Dendritic cell treated with granulocyte-macrophage colony-stimulating factor and Interleukin-4, amounts not matched to agents 40 ng/mL and 50 ng/mL, for 4 days (primary cell): ENCODE data around the gene ASB6.

Source experiments
- H3K27ac Mint-ChIP-seq: one replicate; pipeline ENCODE4 v1.8.0; 2022; ENCODE audit warnings: mild to moderate bottlenecking, mixed read lengths
- H3K27me3 Mint-ChIP-seq: one replicate; pipeline ENCODE4 v1.8.0; 2022; ENCODE audit warnings: mild to moderate bottlenecking, mixed read lengths
- H3K36me3 Mint-ChIP-seq: one replicate; pipeline ENCODE4 v1.8.0; 2022; ENCODE audit warnings: low read depth, mixed read lengths
- H3K4me1 Mint-ChIP-seq: one replicate; pipeline ENCODE4 v1.8.0; 2022; ENCODE audit warnings: low read depth, mixed read lengths
- H3K4me3 Mint-ChIP-seq: one replicate; pipeline ENCODE4 v1.8.0; 2022; ENCODE audit warnings: mild to moderate bottlenecking, moderate library complexity, mixed read lengths
- H3K9me3 Mint-ChIP-seq: one replicate; pipeline ENCODE4 v1.8.0; 2022; ENCODE audit warnings: mixed read lengths
- intact Hi-C: fragments of 100-400 bp; cut with micrococcal nuclease; formaldehyde crosslinking; loops from one replicate; pipeline ENCODE4 v1.15.0; 2022

Gene ASB6, protein sequence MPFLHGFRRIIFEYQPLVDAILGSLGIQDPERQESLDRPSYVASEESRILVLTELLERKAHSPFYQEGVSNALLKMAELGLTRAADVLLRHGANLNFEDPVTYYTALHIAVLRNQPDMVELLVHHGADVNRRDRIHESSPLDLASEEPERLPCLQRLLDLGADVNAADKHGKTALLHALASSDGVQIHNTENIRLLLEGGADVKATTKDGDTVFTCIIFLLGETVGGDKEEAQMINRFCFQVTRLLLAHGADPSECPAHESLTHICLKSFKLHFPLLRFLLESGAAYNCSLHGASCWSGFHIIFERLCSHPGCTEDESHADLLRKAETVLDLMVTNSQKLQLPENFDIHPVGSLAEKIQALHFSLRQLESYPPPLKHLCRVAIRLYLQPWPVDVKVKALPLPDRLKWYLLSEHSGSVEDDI

GRCh38 chr9:129641750-129642585, at the start of gene ASB6:
ASB6 (minus strand) TSS chr9:129642151; CDS start chr9:129641999, 152 bp downstream.
- Mint-ChIP-seq H3K27ac (peak within 1 kb of the TSS; percentile 82), H3K27me3 (peaks cover 4% of the 10 kb centered on the region), H3K4me1 (peaks cover 47% of the 10 kb centered on the region), H3K36me3 (peaks cover 38% of the 10 kb centered on the region), H3K9me3 (no peaks in the 10 kb centered on the region), H3K4me3 (peak within 1 kb of the TSS; percentile 90)
- intact Hi-C loops = loop anchor here (2.0 to 10.0 kb wide), 3 partner anchors 15 to 143 kb away; partner anchors contain the start of gene NTMT1

GRCh38 chr9:129688285-129689043, 46.5 kb upstream of the ASB6 start:
- intact Hi-C loops = no loop called here
- H3K27me3 Mint-ChIP-seq = peaks cover 23% of the 10 kb centered on the region

DNA sequence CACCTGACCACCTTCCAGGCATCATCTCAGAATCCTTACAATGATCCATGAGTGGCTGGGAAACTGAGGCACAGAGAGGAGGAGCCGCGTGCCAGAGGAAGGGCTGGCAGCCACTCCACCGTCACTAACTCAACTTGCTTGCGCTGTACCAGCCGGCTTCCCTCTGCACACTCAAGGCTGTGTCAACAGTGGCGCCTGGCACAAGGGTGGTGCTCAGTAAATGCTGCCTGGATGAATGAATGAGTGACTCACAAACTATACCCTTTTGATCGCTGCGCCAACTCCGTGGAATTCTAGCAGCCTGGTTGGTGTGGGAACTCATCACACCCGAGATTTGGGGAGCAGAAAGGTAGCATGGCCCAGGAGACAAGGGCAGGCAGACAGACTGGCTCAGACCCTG, 45.4 kb upstream of the ASB6 start:
- no peaks in the 10 kb centered on the region for H3K4me1 Mint-ChIP-seq
- H3K4me3 Mint-ChIP-seq = no peak overlapping the region
- H3K27me3 Mint-ChIP-seq = peaks cover 21% of the 10 kb centered on the region
- intact Hi-C loops = no loop called here
- no peak overlapping the region for H3K27ac Mint-ChIP-seq
- no peaks in the 10 kb centered on the region for H3K36me3 Mint-ChIP-seq
- no peaks in the 10 kb centered on the region for H3K9me3 Mint-ChIP-seq

More at GRCh38 chr9:129688285-129689043, 46.5 kb upstream of the ASB6 start:
- Mint-ChIP-seq H3K27ac (no peak overlapping the region), H3K4me3 (no peak overlapping the region), H3K4me1 (no peaks in the 10 kb centered on the region), H3K9me3 (no peaks in the 10 kb centered on the region), H3K36me3 (no peaks in the 10 kb centered on the region)

- Mint-ChIP-seq H3K27me3 (peaks cover 20% of the 10 kb centered on the region), H3K36me3 (no peaks in the 10 kb centered on the region), H3K27ac (no peak overlapping the region)
Observed at GRCh38 chr9:129686736-129687135, 44.8 kb upstream of the ASB6 start.

GRCh38 chr9:129685933-129686259, 43.9 kb upstream of the ASB6 start:
- Mint-ChIP-seq H3K4me3 (no peak overlapping the region), H3K4me1 (no peaks in the 10 kb centered on the region), H3K9me3 (no peaks in the 10 kb centered on the region), H3K27me3 (peaks cover 25% of the 10 kb centered on the region), H3K36me3 (no peaks in the 10 kb centered on the region), H3K27ac (no peak overlapping the region)
- intact Hi-C loops = no loop called here

More at GRCh38 chr9:129686736-129687135, 44.8 kb upstream of the ASB6 start:
- Mint-ChIP-seq H3K4me3 (no peak overlapping the region), H3K9me3 (no peaks in the 10 kb centered on the region), H3K4me1 (no peaks in the 10 kb centered on the region)
- intact Hi-C loops = no loop called here

DNA sequence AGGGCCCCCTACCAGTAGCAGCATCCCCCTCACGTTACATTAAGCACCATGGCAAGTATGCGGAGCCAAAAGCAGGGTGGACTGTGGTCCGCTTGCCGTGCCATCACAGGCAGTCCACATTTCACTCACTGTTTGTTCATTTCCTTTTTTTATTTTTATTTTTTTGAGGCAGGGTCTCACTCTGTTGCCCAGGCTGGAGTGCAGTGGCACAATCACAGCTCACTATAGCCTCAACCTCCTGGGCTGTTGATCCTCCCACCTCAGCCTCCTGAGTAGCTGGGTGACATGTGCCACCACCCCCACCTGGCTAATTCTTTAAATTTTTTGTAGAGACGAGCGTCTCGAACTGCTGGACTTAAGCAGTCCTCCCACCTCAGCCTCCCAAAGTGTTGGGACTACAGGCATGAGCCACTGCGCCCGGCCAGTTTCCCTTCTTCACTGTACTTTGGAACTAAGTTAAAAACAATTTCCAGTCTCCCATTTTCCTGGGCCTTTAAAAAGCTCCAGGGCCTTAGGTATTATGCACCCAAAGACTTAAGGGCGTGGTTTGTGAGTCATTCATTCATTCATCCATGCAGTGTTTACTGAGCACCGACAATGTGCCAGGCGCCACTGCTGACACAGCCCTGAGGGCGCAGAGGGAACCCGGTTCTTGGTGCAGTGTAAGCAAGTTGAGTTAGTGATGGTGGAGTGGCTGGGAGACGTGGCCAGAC, 43.4 kb upstream of the ASB6 start:
- H3K4me3 Mint-ChIP-seq = no peak overlapping the region
- intact Hi-C loops = no loop called here
- peaks cover 26% of the 10 kb centered on the region for H3K27me3 Mint-ChIP-seq
- H3K4me1 Mint-ChIP-seq = no peaks in the 10 kb centered on the region
- H3K36me3 Mint-ChIP-seq = no peaks in the 10 kb centered on the region
- no peaks in the 10 kb centered on the region for H3K9me3 Mint-ChIP-seq
- no peak overlapping the region for H3K27ac Mint-ChIP-seq

DNA sequence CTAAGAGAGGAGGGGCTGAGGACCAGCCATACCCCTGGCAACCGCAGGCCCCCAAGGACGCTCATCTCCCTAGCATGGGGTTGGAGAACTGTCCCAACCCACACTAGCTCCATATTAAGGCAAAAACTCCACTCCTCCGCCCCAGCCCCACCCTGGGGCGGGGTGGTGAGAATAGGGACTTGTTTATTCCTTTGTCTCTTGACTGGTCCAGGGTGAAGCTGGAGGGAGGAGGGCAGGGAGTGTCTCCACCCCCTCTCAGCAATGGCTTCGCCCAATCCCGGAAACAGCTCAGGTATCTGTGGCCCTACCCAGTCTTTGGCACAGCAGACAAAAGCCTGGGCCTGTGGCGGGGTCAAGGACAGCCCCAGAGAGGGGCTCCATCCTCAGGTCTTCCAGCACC, 40.4 kb upstream of the ASB6 start:
- no peaks in the 10 kb centered on the region for H3K4me1 Mint-ChIP-seq
- intact Hi-C loops = no loop called here
- H3K4me3 Mint-ChIP-seq = no peak overlapping the region
- no peak overlapping the region for H3K27ac Mint-ChIP-seq
- H3K9me3 Mint-ChIP-seq = no peaks in the 10 kb centered on the region
- H3K36me3 Mint-ChIP-seq = no peaks in the 10 kb centered on the region
- H3K27me3 Mint-ChIP-seq = peaks cover 28% of the 10 kb centered on the region

DNA sequence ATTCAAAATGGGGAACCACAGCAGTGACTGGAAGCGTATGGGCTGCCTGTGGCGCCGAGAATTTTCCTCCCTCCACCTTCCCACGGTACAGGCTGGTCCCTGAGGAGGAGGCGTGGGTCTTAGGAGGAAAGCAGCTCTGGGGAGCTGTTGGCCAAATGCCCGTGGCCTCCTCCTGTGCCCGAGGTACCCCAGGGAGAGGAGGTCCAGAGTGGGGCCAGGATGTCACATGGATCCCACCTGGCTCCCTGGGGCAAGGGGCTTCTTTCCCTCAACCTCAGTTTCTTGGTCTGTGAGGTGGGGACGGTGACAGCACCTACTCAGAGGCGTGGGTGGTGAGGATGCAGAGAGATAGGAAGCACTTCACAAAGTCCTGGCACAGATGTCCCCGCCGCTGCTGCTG, 40.0 kb upstream of the ASB6 start:
- Mint-ChIP-seq H3K27me3 (peaks cover 29% of the 10 kb centered on the region), H3K4me3 (no peak overlapping the region), H3K27ac (no peak overlapping the region), H3K36me3 (no peaks in the 10 kb centered on the region), H3K4me1 (no peaks in the 10 kb centered on the region), H3K9me3 (no peaks in the 10 kb centered on the region)
- intact Hi-C loops = no loop called here

- H3K36me3 Mint-ChIP-seq = no peaks in the 10 kb centered on the region
- H3K4me3 Mint-ChIP-seq = no peak overlapping the region
- intact Hi-C loops = no loop called here
- peaks cover 37% of the 10 kb centered on the region for H3K27me3 Mint-ChIP-seq
- H3K27ac Mint-ChIP-seq = no peak overlapping the region
- H3K4me1 Mint-ChIP-seq = no peaks in the 10 kb centered on the region
- no peaks in the 10 kb centered on the region for H3K9me3 Mint-ChIP-seq
Observed at GRCh38 chr9:129679537-129679936, 37.6 kb upstream of the ASB6 start.

- no peaks in the 10 kb centered on the region for H3K9me3 Mint-ChIP-seq
- peaks cover 41% of the 10 kb centered on the region for H3K27me3 Mint-ChIP-seq
- no peak overlapping the region for H3K4me3 Mint-ChIP-seq
- intact Hi-C loops = no loop called here
- H3K27ac Mint-ChIP-seq = no peak overlapping the region
- no peaks in the 10 kb centered on the region for H3K4me1 Mint-ChIP-seq
- no peaks in the 10 kb centered on the region for H3K36me3 Mint-ChIP-seq
Observed at GRCh38 chr9:129678844-129679243, 36.9 kb upstream of the ASB6 start.

- no peaks in the 10 kb centered on the region for H3K36me3 Mint-ChIP-seq
- no peak overlapping the region for H3K27ac Mint-ChIP-seq
- intact Hi-C loops = no loop called here
- H3K4me3 Mint-ChIP-seq = no peak overlapping the region
- no peaks in the 10 kb centered on the region for H3K9me3 Mint-ChIP-seq
- peaks cover 42% of the 10 kb centered on the region for H3K27me3 Mint-ChIP-seq
- H3K4me1 Mint-ChIP-seq = no peaks in the 10 kb centered on the region
Observed at GRCh38 chr9:129677456-129677855, 35.5 kb upstream of the ASB6 start.

DNA sequence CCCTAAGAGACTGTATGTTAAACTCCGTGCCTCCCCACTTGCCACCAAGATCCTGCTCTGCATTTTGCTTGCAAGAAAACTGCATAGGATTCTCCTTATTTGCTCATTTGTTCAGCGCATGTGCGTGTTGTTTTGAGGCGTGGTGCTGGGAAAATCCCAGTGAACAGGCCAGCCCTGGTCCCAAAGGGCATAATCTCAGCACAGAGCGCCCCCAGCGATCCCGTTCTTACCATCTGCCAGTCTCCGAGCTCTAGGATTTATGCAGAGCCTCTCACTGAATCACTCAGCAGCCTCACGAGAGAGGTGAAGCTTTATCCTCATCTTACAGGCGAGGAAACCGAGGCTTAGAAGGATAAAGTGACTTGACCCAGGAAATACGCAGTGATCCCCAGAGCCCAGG, 35.0 kb upstream of the ASB6 start:
- Mint-ChIP-seq H3K4me1 (no peaks in the 10 kb centered on the region), H3K4me3 (no peak overlapping the region), H3K27me3 (peaks cover 47% of the 10 kb centered on the region), H3K36me3 (no peaks in the 10 kb centered on the region), H3K9me3 (no peaks in the 10 kb centered on the region), H3K27ac (no peak overlapping the region)
- intact Hi-C loops = no loop called here

DNA sequence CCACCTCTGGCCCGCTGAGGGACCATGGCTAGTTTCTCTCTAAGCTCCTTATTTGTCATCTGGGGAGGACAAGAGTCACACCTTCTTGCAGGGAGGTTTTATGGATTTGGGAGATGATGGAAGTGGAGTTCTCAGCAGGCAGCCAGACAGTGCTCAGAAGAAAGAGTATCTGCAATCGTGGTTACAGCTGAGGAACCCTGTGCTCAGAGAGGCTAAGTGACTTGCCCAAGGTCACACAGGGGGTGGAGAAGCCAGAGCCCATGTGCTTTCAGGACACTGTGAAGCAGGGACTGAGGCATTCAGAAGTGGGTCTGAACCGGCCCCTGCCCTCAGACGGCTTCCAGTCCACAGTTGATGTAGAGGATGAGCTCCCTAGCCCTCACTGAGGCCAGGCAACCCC, 34.3 kb upstream of the ASB6 start:
- intact Hi-C loops = no loop called here
- Mint-ChIP-seq H3K27ac (no peak overlapping the region), H3K36me3 (no peaks in the 10 kb centered on the region), H3K9me3 (no peaks in the 10 kb centered on the region), H3K27me3 (peaks cover 44% of the 10 kb centered on the region), H3K4me1 (no peaks in the 10 kb centered on the region), H3K4me3 (no peak overlapping the region)
